HG02763 (cell line): ENCODE results near the gene SSH2.

Source experiments
- ATAC-seq: cut with Tn5 transposase; IDR thresholded peaks from one replicate; pipeline ENCODE4 v1.9.1; 2021; ENCODE audit warnings: mild to moderate bottlenecking, moderate library complexity; ENCODE audit not compliant: unreplicated experiment

The SSH2 gene

DNA sequence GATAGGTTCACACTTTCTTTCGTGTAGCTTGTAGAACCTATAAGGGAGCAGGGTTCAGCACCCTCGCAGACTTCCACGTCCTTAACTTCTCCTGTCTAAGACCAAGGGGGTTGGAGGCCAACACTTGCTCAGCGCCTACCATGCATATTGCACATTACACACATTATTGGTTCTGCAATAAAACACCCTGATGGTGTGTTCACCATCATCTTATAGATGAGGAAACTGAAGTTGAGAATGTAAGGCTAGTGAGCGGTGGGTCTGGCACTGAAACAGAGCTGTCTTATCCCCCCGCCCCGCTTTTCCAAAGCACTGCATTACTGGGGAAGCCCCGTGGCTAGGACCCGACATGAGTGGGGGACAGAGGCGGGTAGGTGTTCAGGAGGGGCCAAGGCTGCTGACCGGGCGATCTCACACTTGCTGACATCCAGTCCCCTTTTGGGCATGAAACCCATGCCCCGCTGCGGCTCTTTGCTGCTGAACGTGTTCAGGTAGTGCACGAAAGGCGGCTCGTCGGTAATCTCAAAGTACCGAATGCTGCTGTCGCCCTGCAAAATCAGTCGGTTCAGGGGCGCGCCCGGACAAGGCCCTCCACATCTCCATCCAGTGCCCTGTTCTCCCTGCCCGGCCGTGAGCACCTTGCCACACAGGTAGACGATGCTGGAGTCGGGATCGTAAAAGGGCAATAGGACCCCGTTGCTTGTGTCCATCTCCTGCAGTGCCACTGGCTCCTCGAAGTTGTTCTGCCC lies 313.6 kb downstream of the SSH2 start:
- ATAC-seq: no peak

DNA sequence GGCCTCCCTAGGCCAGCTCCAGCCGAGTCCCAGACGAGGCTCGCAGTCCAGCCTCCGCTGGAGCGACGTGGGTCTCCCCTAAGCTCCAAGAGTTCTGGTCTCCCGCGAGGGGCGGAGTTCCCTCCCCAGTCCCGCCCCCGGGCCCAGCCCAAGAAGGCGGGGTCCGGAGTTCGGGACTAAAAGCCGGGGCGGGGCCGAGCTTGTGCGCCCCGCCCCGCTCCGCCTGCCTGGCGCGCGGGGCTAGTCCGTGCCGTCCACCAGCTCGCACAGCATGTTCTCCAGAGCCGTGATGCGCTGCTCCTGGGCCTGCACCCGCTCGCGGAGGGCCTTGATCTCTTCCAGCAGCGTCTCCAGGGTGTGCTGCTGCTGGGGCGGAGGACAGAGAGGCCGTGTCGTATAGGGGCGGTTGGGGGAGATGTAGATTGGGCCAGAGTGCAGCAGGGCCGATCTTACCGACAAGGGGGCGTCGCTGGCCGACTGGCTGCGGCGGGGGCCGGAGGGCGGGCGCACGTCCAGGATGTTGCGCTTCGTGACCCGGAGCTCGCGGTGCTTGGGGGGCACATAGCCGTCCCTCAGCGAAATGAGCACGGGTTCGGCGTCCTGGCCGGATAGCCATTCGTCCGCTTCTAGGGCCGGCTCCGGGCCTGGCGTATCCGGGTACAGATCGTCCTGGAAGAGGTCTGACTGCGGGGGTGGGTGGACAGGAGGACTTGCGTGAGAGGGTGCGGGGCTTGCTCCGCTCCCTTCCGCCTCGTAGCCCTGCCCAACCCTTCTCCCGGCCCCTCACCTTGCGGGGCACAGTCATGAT lies 314.3 kb downstream of the SSH2 start:
- peak; percentile 59 for ATAC-seq

DNA sequence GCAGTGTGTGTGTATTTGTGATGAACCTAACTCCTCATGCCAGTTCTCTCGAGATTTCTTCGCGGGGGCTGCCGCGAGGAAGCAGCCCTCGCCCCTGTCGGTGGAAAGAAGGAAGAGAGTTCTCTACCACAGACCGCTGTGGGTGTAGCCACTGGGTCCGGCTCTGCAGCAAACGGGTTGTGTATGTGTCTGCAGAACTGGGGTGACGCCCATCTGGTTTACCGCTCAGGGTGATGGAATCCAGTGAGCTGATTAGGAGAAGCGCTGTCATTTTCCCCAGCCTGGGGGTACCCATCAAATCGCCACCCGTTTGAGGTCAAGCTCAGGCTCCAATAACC lies 315.0 kb downstream of the SSH2 start:
- no peak for ATAC-seq

DNA sequence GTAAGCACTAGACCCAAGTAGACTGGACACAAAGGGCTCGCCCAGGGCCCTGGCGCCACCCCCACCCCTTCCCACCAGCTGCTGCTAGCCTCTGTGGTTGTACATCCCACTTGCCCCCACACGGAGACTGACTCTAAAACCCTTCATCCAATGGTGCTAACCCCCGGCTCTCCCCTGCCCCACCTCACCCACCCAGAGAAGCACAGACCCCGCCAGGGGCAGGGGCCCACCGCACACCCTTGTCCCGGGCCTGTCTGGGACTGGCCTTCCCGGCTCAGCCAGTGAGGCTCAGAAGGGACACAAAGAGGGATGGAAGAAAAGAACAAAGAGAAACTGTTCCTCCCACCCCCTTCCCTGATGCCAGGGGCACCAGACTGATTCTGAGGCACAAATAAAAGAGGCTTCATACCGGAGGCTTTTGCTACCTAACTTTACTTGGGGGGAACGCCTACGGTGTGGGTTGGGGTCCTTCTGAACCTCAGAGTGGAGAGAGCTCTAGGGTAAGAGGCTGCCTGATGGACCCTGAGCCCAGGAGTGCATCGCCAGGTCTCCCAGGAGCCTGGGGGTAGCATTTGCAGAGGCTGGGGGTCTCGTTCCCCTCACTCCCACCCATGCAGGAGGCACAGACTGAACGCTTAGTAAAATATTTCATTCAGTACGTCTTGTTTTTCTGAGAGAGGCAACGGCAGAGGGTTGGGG lies 315.5 kb downstream of the SSH2 start:
- ATAC-seq: no peak

DNA sequence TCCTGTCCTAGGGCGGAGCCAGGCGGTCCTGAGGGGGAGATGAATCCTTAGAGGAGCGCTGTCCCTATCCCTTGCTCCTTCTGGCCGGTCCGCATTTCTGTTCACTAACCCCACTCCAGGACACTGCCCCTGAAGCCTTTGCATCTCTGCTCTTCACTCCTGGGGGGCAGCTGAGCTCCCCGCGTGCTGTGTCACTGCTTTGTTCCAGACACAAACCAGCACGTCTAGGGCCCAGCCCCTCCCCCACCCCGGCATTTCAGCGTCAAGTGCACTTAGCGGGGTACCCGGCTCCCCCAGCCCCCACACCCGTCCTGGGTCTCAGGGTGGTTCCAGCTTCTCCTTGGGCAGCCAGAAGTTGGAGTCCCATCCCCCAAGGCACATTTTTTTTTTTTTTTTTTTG lies 316.2 kb downstream of the SSH2 start:
- no peak for ATAC-seq

DNA sequence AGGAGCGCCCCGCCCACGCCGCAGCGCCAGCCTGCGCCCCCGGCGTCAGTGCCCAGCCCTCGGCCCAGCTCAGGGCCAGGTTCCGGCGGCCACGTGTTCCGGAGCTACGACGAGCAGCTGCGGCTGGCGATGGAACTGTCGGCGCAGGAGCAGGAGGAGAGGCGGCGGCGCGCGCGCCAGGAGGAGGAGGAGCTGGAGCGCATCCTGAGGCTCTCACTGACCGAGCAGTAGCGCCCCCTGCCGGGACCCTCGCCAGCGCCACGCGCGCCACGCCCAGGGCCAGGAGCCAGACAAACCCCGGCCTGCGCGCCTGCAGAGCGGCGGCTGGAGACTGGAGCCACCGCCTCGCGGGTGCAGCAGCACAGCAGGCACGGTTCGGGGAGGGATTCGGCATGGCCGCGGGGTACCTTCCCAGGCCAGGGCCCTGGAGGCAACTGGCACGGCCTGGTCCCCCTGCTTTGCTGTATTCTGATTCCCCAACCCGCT lies 316.6 kb downstream of the SSH2 start:
- no peak for ATAC-seq

DNA sequence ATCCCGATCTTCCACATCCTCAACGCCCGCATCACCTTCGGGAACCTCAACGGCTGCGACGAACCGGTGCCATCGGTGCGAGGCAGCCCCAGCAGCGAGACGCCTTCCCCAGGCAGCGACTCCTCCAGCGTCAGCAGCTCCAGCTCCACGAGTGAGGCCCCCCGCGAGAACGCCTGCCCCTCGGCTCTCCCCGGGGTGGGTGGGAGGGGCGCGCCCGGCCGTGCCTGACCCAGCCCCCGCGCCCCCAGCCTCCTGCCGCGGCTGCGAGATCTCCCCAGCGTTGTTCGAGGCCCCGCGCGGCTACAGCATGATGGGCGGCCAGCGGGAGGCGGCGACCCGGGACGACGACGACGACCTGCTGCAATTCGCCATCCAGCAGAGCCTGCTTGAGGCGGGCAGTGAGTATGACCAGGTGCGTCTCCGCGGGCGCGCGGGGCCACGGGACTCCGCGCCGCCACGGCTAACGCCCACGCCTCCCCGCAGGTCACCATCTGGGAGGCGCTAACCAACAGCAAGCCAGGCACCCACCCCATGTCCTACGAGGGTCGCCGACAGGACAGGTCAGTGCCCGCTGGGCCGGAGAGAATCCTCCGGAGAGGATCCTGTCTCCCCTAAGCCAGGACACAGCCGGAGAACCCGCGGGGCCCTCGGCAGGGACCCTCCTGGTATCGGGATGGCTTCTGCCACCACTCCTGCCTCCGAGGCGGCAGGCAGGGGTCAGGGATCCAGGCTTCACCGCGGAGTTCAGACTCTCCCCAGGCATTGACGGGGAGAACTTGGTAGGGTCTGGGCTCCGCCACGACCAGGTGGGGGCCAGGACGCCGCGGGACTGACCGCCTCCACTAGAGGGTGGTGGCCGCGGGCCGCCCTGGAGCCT lies 317.4 kb downstream of the SSH2 start:
- no peak for ATAC-seq

GRCh38 chr17:29612094-29612403 lies 318.0 kb downstream of the SSH2 start:
- ATAC-seq: no peak

DNA sequence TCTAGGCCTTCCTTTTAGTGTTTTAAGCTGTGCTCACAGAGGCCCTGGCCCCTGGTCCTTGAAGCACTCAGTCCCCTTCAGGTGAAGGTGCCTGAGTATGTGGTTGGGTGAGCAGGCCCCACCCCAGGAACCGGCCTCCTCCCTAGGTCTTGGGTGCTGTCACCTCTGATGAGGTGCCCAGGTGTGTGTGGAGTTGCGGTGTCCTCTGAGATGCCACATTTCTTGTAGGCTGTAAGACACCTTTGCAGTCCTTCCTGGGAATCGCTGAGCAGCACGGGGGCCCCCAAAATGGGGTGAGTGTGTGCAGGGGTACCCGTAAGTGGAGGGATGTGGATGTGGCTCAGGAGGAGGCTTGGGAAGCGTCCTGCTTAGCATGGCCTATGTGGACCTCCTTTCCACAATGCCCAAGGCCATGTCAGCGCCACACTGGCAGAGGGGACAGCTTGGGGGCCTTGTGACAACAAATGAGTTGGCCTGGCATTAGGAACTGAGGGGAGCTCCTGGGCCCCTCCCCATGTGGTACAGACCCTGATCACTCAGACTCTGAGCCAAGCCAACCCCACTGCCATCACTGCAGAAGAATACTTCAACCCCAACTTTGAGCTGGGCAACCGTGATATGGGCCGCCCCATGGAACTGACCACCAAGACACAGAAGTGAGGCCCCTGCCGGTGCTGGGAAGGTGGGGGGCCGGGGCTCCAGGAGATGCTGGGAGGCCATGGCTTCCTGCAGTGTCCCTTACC lies 318.5 kb downstream of the SSH2 start:
- no peak for ATAC-seq

- no peak for ATAC-seq
These were observed 319.6 kb downstream of the SSH2 start for GRCh38 chr17:29610395-29610794.

DNA sequence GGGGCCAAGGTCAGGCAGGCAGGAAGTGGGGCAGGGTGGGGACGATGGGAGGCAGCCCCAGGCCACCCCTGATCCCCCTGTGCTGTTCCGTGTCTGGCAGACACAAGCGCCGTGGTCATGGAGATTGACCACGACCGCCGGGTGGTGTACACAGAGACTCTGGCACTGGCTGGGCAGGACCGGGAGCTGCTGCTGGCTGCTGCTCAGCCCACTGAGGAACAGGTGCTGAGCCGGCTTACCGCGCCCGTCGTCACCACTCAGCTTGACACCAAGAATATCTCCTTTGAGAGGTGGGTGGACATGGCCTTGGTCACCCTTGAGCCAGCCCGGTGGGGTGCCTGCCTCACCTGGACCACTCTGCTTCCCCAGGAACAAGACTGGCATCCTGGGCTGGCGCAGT lies 321.0 kb downstream of the SSH2 start:
- no peak for ATAC-seq

- ATAC-seq: no peak
These were observed 322.4 kb downstream of the SSH2 start for GRCh38 chr17:29607557-29608195.

GRCh38 chr17:29603109-29603674 lies 326.8 kb downstream of the SSH2 start:
- ATAC-seq: no peak

DNA sequence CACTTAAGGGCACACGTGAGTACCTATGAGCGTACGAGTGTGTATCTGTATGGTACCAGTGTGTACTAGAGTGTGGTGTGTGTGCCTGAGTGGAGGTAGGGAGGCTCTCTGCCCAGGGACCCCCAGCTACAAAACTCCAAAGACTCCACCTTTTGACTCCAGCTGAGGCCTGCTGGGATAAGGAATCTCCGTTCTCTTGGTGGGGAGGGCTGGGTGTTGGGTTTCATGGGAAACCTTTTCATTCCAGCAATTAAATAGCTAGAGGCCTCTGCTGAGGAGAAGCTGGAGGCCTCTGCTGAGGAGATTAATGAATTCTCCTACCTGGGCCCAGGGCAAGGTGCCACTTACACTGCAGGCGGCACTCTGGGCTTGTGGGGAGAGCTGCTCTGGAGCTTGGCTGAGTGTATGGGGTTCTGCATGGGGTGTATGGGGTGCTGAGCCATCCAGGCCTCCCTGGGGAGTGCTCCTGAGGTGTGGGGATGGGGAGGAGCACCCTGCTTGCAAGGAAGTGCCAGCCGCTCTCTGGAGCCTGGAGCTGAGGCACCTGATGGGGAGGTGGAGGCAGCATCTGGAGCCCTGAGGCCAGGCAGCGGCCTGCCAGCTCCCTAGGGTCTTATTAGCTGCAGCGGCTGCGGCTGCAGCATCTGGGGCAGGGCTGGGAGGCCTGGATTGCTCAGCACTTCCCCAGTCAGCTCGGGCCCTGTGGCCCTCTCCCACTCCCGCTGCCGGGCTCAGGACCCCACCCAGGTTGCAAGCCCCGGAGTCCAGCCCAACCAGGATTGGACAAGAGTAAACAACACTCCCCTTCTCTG lies 332.5 kb downstream of the SSH2 start:
- no peak for ATAC-seq

DNA sequence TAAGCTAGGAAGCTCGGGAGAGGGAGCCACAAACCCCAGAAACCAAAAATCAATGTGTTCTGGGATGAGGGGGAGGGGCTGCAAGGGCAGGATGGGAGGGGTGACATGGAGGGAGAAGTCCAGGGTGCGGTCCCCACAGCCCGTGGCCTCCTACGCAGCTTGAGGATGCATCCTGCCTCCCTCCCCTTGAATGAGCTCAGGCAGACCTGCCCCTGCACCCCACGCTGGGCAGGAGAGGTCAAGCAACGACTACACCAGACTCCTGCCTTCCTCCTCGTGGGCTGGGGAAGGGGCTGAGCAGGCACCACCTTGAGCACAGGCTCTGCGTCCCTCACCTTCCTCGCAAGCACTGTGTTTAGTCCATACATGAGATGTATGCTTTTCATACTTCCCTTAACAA lies 333.2 kb downstream of the SSH2 start:
- ATAC-seq: no peak

DNA sequence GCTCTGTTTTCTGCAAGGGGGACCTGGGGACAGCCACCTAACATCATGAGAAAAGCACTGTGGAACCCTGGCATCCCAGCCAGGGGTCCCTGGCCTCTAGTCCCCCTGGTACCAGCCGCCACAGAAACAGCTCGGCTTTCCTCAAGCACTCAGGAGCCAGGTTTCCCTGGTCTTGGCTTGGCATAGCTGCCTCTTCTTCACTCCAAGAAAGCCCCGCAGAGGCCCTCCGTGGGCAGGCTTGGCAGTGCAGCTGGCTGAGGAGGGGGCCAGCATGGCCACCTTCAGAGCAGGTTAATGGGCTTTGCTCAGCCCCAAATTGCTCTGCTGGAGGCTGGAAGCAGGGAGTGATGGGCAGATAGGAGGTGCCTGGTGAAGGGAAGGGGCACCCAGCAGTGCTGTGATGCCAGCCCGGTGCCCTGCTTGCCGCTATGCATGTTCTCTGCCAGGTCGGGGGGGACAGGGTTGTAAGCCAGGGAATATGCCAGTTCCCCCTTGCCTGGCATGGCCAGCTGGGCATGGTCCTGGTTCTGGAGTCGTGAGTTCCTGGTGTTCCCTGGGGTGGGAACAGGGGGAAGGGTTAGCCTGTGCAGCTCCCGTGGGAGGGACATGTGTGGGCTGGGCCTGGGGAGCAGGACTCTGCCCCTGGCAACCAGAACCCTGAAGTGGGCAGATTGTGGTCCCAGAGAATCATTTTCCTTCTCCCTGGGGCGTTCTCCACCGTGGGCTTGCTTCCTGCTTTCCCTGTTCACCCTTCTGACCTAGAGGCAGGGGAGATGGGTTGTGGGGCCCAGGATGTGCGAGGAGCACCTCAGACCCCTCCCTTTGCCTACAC lies 333.9 kb downstream of the SSH2 start:
- ATAC-seq: no peak

DNA sequence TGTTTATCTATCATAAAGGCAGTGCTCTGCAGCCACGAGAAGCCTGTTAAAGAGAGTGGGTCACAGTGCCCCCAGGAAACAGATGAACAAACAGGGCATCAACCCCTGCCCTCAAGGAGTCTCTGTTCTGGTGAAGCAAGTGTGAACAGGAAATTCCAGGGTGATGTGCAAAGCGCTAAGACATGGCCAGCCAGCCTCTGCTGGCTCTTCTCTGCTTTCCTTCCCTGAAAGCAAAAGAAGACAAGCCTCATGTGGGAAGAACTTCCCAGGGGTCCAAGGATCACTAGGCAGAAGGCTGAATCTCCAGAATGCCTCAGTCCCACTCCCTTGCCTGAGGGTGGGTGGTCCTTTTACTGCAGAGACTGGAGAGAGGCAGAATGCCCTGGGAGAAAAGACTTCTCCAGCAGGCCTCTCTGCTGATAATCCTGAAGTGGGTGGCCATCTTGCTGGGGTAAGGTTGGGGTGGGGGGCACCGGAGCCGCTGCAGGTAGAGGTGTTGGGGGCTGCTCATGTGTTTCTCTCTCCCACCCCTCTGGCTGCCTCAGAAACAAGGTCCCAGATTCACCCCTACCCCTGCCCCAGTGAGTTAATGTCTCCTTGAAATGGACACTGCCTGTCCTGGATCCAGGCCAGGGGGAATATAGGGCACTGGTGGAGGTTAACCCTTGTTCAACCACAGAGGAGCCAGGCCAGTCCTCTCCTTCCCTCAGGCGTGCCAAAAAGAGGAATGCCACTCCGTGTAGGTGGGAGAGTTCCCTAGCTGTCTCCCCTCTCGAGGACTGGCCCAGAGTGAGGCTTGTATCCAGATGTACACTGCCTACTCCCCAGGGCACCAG lies 334.7 kb downstream of the SSH2 start:
- no peak for ATAC-seq
